HEK293 (cell line): ENCODE results near the gene TBC1D17.

Source experiments
- CTCF ChIA-PET: fragments of 350-600 bp; formaldehyde crosslinking; extraction: SDS; loops from one replicate; lab custom pipeline; 2021; ENCODE audit warnings: antibody characterized with exemption; lab: Yijun Ruan, JAX
- POLR2A ChIA-PET: fragments of 300-600 bp; formaldehyde crosslinking; extraction: SDS; loops from one replicate; lab custom pipeline; 2020; ENCODE audit warnings: antibody characterized with exemption, inconsistent platforms; lab: Yijun Ruan, JAX
- H3K27ac ChIP-seq: fragments of 200-500 bp; sonication (Bioruptor generic); 2 replicates; pipeline ENCODE4 v1.5.1; 2014; ENCODE audit warnings: low read depth, low read length, control low read depth, inconsistent platforms; ENCODE audit errors: extremely low read depth
- H3K36me3 ChIP-seq, 2 experiments: fragments of 200-500 bp in 1 of 2; sonication (Bioruptor generic) in 1 of 2; 1 replicate in 1 of 2; 2 replicates in 1 of 2; pipeline ENCODE4 v1.5.1; 2014 to 2017; ENCODE audit warnings: inconsistent platforms in 2 of 2, low read length in 2 of 2; ENCODE audit not compliant: control insufficient read depth in 2 of 2, insufficient read depth in 1 of 2
- H3K4me1 ChIP-seq: fragments of 200-500 bp; sonication (Bioruptor generic); 2 replicates; pipeline ENCODE4 v1.5.1; 2014; ENCODE audit warnings: mild to moderate bottlenecking, low read length, inconsistent platforms; ENCODE audit not compliant: control insufficient read depth, insufficient read depth
- H3K4me3 ChIP-seq: 2 replicates; pipeline ENCODE4 v1.5.1; 2011; ENCODE audit warnings: low read depth, mild to moderate bottlenecking, control low read depth, low read length, moderate library complexity
- H3K9me3 ChIP-seq: fragments of 200-500 bp; sonication (Bioruptor generic); 2 replicates; pipeline ENCODE4 v1.5.1; 2014; ENCODE audit warnings: low read depth, low read length, inconsistent platforms; ENCODE audit not compliant: control insufficient read depth, insufficient read depth
- ELK4 ChIP-seq: IDR thresholded peaks from 2 replicates; pipeline ENCODE4 v1.6.1; 2011; ENCODE audit warnings: mild to moderate bottlenecking, low read depth, low read length, borderline replicate concordance
- HOXD13 ChIP-seq: sonication (generic); formaldehyde crosslinking; IDR thresholded peaks from 2 replicates; pipeline ENCODE4 v1.8.0; 2022; ENCODE audit warnings: missing genetic modification reagents, borderline replicate concordance
- KLF16 ChIP-seq: fragments of 450-650 bp; formaldehyde crosslinking; IDR thresholded peaks from 2 replicates; pipeline ENCODE4 v1.5.1; 2017; ENCODE audit warnings: missing biosample characterization, missing genetic modification characterization
- KLF8 ChIP-seq: fragments of 450-650 bp; formaldehyde crosslinking; IDR thresholded peaks from 2 replicates; pipeline ENCODE4 v1.5.1; 2016; ENCODE audit warnings: missing biosample characterization, missing genetic modification characterization
- PRDM1 ChIP-seq: fragments of 450-650 bp; formaldehyde crosslinking; IDR thresholded peaks from 2 replicates; pipeline ENCODE4; 2016; ENCODE audit warnings: missing biosample characterization, missing genetic modification characterization
- PRDM10 ChIP-seq: fragments of 450-650 bp; formaldehyde crosslinking; IDR thresholded peaks from 2 replicates; pipeline ENCODE4 v1.5.1; 2016; ENCODE audit warnings: missing biosample characterization, missing genetic modification characterization
- PRDM6 ChIP-seq: fragments of 450-650 bp; formaldehyde crosslinking; IDR thresholded peaks from 2 replicates; pipeline ENCODE4 v1.5.1; 2017; ENCODE audit warnings: missing biosample characterization, missing genetic modification characterization
- TCF7L2 ChIP-seq: IDR thresholded peaks from 2 replicates; pipeline ENCODE4 v1.6.1; 2011; ENCODE audit warnings: low read depth, mild to moderate bottlenecking, inconsistent platforms, low read length, moderate library complexity, borderline replicate concordance
- TRIM28 ChIP-seq: IDR thresholded peaks from 2 replicates; pipeline ENCODE4 v1.6.1; 2011; ENCODE audit warnings: low read length, control low read depth, borderline replicate concordance
- ZBTB20 ChIP-seq: fragments of 450-650 bp; formaldehyde crosslinking; IDR thresholded peaks from 2 replicates; pipeline ENCODE4 v1.5.1; 2016; ENCODE audit warnings: missing biosample characterization, missing genetic modification characterization
- ZNF10 ChIP-seq: fragments of 450-650 bp; formaldehyde crosslinking; IDR thresholded peaks from 2 replicates; pipeline ENCODE4 v1.5.1; 2017; ENCODE audit warnings: missing biosample characterization, missing genetic modification characterization
- ZNF449 ChIP-seq: fragments of 450-650 bp; formaldehyde crosslinking; IDR thresholded peaks from 2 replicates; pipeline ENCODE4 v1.5.1; 2017; ENCODE audit warnings: missing biosample characterization, mild to moderate bottlenecking, missing genetic modification characterization, moderate library complexity
- ZNF544 ChIP-seq: fragments of 450-650 bp; formaldehyde crosslinking; IDR thresholded peaks from 2 replicates; pipeline ENCODE4 v1.5.0; 2017; ENCODE audit warnings: missing biosample characterization, missing genetic modification characterization
- ZNF596 ChIP-seq: fragments of 450-650 bp; IDR thresholded peaks from 2 replicates; pipeline ENCODE4 v1.5.0; 2018; ENCODE audit warnings: missing biosample characterization, mild to moderate bottlenecking, missing genetic modification characterization, moderate library complexity
- ZNF777 ChIP-seq: fragments of 450-650 bp; formaldehyde crosslinking; IDR thresholded peaks from 2 replicates; pipeline ENCODE4 v1.5.1; 2017; ENCODE audit warnings: missing biosample characterization, missing genetic modification characterization, borderline replicate concordance
- ZNF830 ChIP-seq: fragments of 450-650 bp; IDR thresholded peaks from 2 replicates; pipeline ENCODE4 v1.5.0; 2018; ENCODE audit warnings: missing biosample characterization, missing genetic modification characterization, low read depth, mild to moderate bottlenecking, moderate library complexity
- ZSCAN5A ChIP-seq: fragments of 450-650 bp; formaldehyde crosslinking; IDR thresholded peaks from 2 replicates; pipeline ENCODE4 v1.5.1; 2016; ENCODE audit warnings: missing biosample characterization, missing genetic modification characterization
- ZXDB ChIP-seq: fragments of 450-650 bp; formaldehyde crosslinking; IDR thresholded peaks from 2 replicates; pipeline ENCODE4 v1.5.1; 2016; ENCODE audit warnings: missing biosample characterization, missing genetic modification characterization

The TBC1D17 gene

GRCh38 chr19:49838885-49839588 lies 38.5 kb upstream of the TBC1D17 start (continued):
- TF ChIP-seq ZNF449 (tag by site-specific recombination) (no peak), ZNF777 (tag by site-specific recombination) (no peak), ELK4 (no peak), TRIM28 (no peak), HOXD13 (CRISPR knock-in tag) (no peak), ZNF544 (tag by site-specific recombination) (no peak), PRDM6 (tag by site-specific recombination) (no peak), ZNF596 (tag by site-specific recombination) (no peak), PRDM1 (no peak), KLF8 (tag by site-specific recombination) (no peak)

- Histone ChIP-seq H3K4me3 (no peak overlapping the region), H3K36me3 (peaks cover 6 to 66% of the 10 kb centered on the region in 2 experiments), H3K4me1 (no peaks in the 10 kb centered on the region), H3K9me3 (no peaks in the 10 kb centered on the region), H3K27ac (no peak overlapping the region; the same call in 1 of the 2 replicates)
- TF ChIP-seq ZNF544 (tag by site-specific recombination) (no peak), KLF16 (tag by site-specific recombination) (no peak), ZNF10 (tag by site-specific recombination) (no peak), ZNF830 (tag by site-specific recombination) (no peak), ZBTB20 (tag by site-specific recombination) (no peak), TCF7L2 (no peak), ZXDB (no peak), ZSCAN5A (tag by site-specific recombination) (no peak), PRDM10 (tag by site-specific recombination) (no peak)
- CTCF ChIA-PET = interaction anchor here (0.6 kb wide), 1 partner anchor 448 kb away, joined by 5 read pairs; no protein-coding TSS in a partner anchor
- POLR2A ChIA-PET = interaction anchor here (1.0 kb wide), 1 partner anchor 11 kb away, joined by 3 read pairs; no protein-coding TSS in a partner anchor
Observed at GRCh38 chr19:49839713-49840112, 37.8 kb upstream of the TBC1D17 start.
